ENCODE results near the gene SCAI.
A peak's percentile ranks its signal among the peaks of the same experiment; 100 is the strongest.

SCAI gene

GRCh38 chr9:125150349-125151245, 7.3 kb upstream of the SCAI start:
- Histone ChIP-seq H3K27me3 (ENCODE audit: control insufficient read depth in 1 of 2, insufficient read depth in 2 of 2, low read length in 2 of 2) (no peaks in the 10 kb centered on the region), H3K27ac (ENCODE audit: low read length) (no peak overlapping the region), H3K4me1 (ENCODE audit: control insufficient read depth, insufficient read depth, low read length) (no peaks in the 10 kb centered on the region), H3K4me3 (ENCODE audit: low read length in 2 of 2) (no peak overlapping the region), H3K9ac (ENCODE audit: low read length in 2 of 2) (no peak overlapping the region), H3K36me3 (ENCODE audit: control insufficient read depth in 2 of 2, insufficient read depth in 2 of 2, low read length in 2 of 2) (peaks cover 22 to 30% of the 10 kb centered on the region in 2 donors), H3K9me3 (ENCODE audit: control insufficient read depth in 2 of 2, low read length in 2 of 2) (no peaks in the 10 kb centered on the region)

- Histone ChIP-seq H3K4me3 (ENCODE audit: low read length in 2 of 2) (no peak overlapping the region), H3K9ac (ENCODE audit: low read length in 2 of 2) (no peak overlapping the region), H3K9me3 (ENCODE audit: control insufficient read depth in 2 of 2, low read length in 2 of 2) (no peaks in the 10 kb centered on the region)
Measured at GRCh38 chr9:125147401-125147951, 4.1 kb upstream of the SCAI start.

GRCh38 chr9:125146247-125146646, 2.9 kb upstream of the SCAI start:
- peak overlapping the region in 1 of 2 donors; percentile 44 for H3K9ac ChIP-seq (ENCODE audit: low read length in 2 of 2)
- H3K27ac ChIP-seq (ENCODE audit: low read length), result no peak overlapping the region
- H3K36me3 ChIP-seq (ENCODE audit: control insufficient read depth in 2 of 2, insufficient read depth in 2 of 2, low read length in 2 of 2), result peaks cover 12% of the 10 kb centered on the region in 2 donors
- H3K27me3 ChIP-seq (ENCODE audit: control insufficient read depth in 1 of 2, insufficient read depth in 2 of 2, low read length in 2 of 2), result no peaks in the 10 kb centered on the region
- H3K9me3 ChIP-seq (ENCODE audit: control insufficient read depth in 2 of 2, low read length in 2 of 2), result no peaks in the 10 kb centered on the region
- peaks cover 6% of the 10 kb centered on the region for H3K4me1 ChIP-seq (ENCODE audit: control insufficient read depth, insufficient read depth, low read length)
- H3K4me3 ChIP-seq (ENCODE audit: low read length in 2 of 2), result no peak overlapping the region

More at GRCh38 chr9:125147401-125147951, 4.1 kb upstream of the SCAI start:
- H3K4me1 ChIP-seq (ENCODE audit: control insufficient read depth, insufficient read depth, low read length), result peaks cover 4% of the 10 kb centered on the region
- no peaks in the 10 kb centered on the region for H3K27me3 ChIP-seq (ENCODE audit: control insufficient read depth in 1 of 2, insufficient read depth in 2 of 2, low read length in 2 of 2)
- peaks cover 18 to 21% of the 10 kb centered on the region in 2 donors for H3K36me3 ChIP-seq (ENCODE audit: control insufficient read depth in 2 of 2, insufficient read depth in 2 of 2, low read length in 2 of 2)
- H3K27ac ChIP-seq (ENCODE audit: low read length), result no peak overlapping the region

GRCh38 chr9:125145425-125145824, 2.1 kb upstream of the SCAI start:
- Histone ChIP-seq H3K27ac (ENCODE audit: low read length) (no peak overlapping the region), H3K9me3 (ENCODE audit: control insufficient read depth in 2 of 2, low read length in 2 of 2) (no peaks in the 10 kb centered on the region), H3K27me3 (ENCODE audit: control insufficient read depth in 1 of 2, insufficient read depth in 2 of 2, low read length in 2 of 2) (no peaks in the 10 kb centered on the region), H3K4me1 (ENCODE audit: control insufficient read depth, insufficient read depth, low read length) (peaks cover 6% of the 10 kb centered on the region), H3K36me3 (ENCODE audit: control insufficient read depth in 2 of 2, insufficient read depth in 2 of 2, low read length in 2 of 2) (peaks cover 4% of the 10 kb centered on the region in 2 donors), H3K9ac (ENCODE audit: low read length in 2 of 2) (no peak overlapping the region), H3K4me3 (ENCODE audit: low read length in 2 of 2) (no peak overlapping the region)

GRCh38 chr9:125142560-125143376, 560 bp downstream of the SCAI start:
- no peaks in the 10 kb centered on the region for H3K27me3 ChIP-seq (ENCODE audit: control insufficient read depth in 1 of 2, insufficient read depth in 2 of 2, low read length in 2 of 2)
- H3K36me3 ChIP-seq (ENCODE audit: control insufficient read depth in 2 of 2, insufficient read depth in 2 of 2, low read length in 2 of 2), result no peaks in the 10 kb centered on the region
- H3K4me3 ChIP-seq (ENCODE audit: low read length in 2 of 2), result peak overlapping the region; percentile 74 to 79
- H3K9ac ChIP-seq (ENCODE audit: low read length in 2 of 2), result peak overlapping the region; percentile 65 to 79
- no peak overlapping the region for H3K27ac ChIP-seq (ENCODE audit: low read length)
- peaks cover 6% of the 10 kb centered on the region for H3K4me1 ChIP-seq (ENCODE audit: control insufficient read depth, insufficient read depth, low read length)
- H3K9me3 ChIP-seq (ENCODE audit: control insufficient read depth in 2 of 2, low read length in 2 of 2), result no peaks in the 10 kb centered on the region

GRCh38 chr9:125141751-125142150, 1.6 kb downstream of the SCAI start:
- Histone ChIP-seq H3K27ac (ENCODE audit: low read length) (no peak overlapping the region), H3K9me3 (ENCODE audit: control insufficient read depth in 2 of 2, low read length in 2 of 2) (no peaks in the 10 kb centered on the region), H3K4me1 (ENCODE audit: control insufficient read depth, insufficient read depth, low read length) (peaks cover 6% of the 10 kb centered on the region), H3K27me3 (ENCODE audit: control insufficient read depth in 1 of 2, insufficient read depth in 2 of 2, low read length in 2 of 2) (no peaks in the 10 kb centered on the region), H3K36me3 (ENCODE audit: control insufficient read depth in 2 of 2, insufficient read depth in 2 of 2, low read length in 2 of 2) (no peaks in the 10 kb centered on the region), H3K4me3 (ENCODE audit: low read length in 2 of 2) (no peak overlapping the region), H3K9ac (ENCODE audit: low read length in 2 of 2) (no peak overlapping the region)

- Histone ChIP-seq H3K4me3 (ENCODE audit: low read length in 2 of 2) (no peak overlapping the region), H3K27ac (ENCODE audit: low read length) (no peak overlapping the region), H3K4me1 (ENCODE audit: control insufficient read depth, insufficient read depth, low read length) (peaks cover 6% of the 10 kb centered on the region), H3K9ac (ENCODE audit: low read length in 2 of 2) (no peak overlapping the region), H3K9me3 (ENCODE audit: control insufficient read depth in 2 of 2, low read length in 2 of 2) (no peaks in the 10 kb centered on the region), H3K36me3 (ENCODE audit: control insufficient read depth in 2 of 2, insufficient read depth in 2 of 2, low read length in 2 of 2) (no peaks in the 10 kb centered on the region), H3K27me3 (ENCODE audit: control insufficient read depth in 1 of 2, insufficient read depth in 2 of 2, low read length in 2 of 2) (no peaks in the 10 kb centered on the region)
Measured at GRCh38 chr9:125141251-125141650, 2.1 kb downstream of the SCAI start.

GRCh38 chr9:125140576-125140975, 2.8 kb downstream of the SCAI start:
- Histone ChIP-seq H3K36me3 (ENCODE audit: control insufficient read depth in 2 of 2, insufficient read depth in 2 of 2, low read length in 2 of 2) (no peaks in the 10 kb centered on the region), H3K4me3 (ENCODE audit: low read length in 2 of 2) (no peak overlapping the region), H3K9me3 (ENCODE audit: control insufficient read depth in 2 of 2, low read length in 2 of 2) (no peaks in the 10 kb centered on the region), H3K27ac (ENCODE audit: low read length) (no peak overlapping the region), H3K9ac (ENCODE audit: low read length in 2 of 2) (no peak overlapping the region), H3K27me3 (ENCODE audit: control insufficient read depth in 1 of 2, insufficient read depth in 2 of 2, low read length in 2 of 2) (no peaks in the 10 kb centered on the region), H3K4me1 (ENCODE audit: control insufficient read depth, insufficient read depth, low read length) (peaks cover 6% of the 10 kb centered on the region)

GRCh38 chr9:125137200-125137599, 6.1 kb downstream of the SCAI start:
- no peaks in the 10 kb centered on the region for H3K27me3 ChIP-seq (ENCODE audit: control insufficient read depth in 1 of 2, insufficient read depth in 2 of 2, low read length in 2 of 2)
- H3K9me3 ChIP-seq (ENCODE audit: control insufficient read depth in 2 of 2, low read length in 2 of 2), result no peaks in the 10 kb centered on the region
- no peaks in the 10 kb centered on the region for H3K4me1 ChIP-seq (ENCODE audit: control insufficient read depth, insufficient read depth, low read length)
- H3K27ac ChIP-seq (ENCODE audit: low read length), result no peak overlapping the region
- no peaks in the 10 kb centered on the region for H3K36me3 ChIP-seq (ENCODE audit: control insufficient read depth in 2 of 2, insufficient read depth in 2 of 2, low read length in 2 of 2)
- H3K4me3 ChIP-seq (ENCODE audit: low read length in 2 of 2), result no peak overlapping the region
- no peak overlapping the region for H3K9ac ChIP-seq (ENCODE audit: low read length in 2 of 2)

- H3K36me3 ChIP-seq (ENCODE audit: control insufficient read depth in 2 of 2, insufficient read depth in 2 of 2, low read length in 2 of 2), result no peaks in the 10 kb centered on the region
- no peaks in the 10 kb centered on the region for H3K27me3 ChIP-seq (ENCODE audit: control insufficient read depth in 1 of 2, insufficient read depth in 2 of 2, low read length in 2 of 2)
- H3K4me1 ChIP-seq (ENCODE audit: control insufficient read depth, insufficient read depth, low read length), result no peaks in the 10 kb centered on the region
- H3K9me3 ChIP-seq (ENCODE audit: control insufficient read depth in 2 of 2, low read length in 2 of 2), result no peaks in the 10 kb centered on the region
- no peak overlapping the region for H3K4me3 ChIP-seq (ENCODE audit: low read length in 2 of 2)
- no peak overlapping the region for H3K9ac ChIP-seq (ENCODE audit: low read length in 2 of 2)
- H3K27ac ChIP-seq (ENCODE audit: low read length), result no peak overlapping the region
Measured at GRCh38 chr9:125134976-125135375, 8.4 kb downstream of the SCAI start.

Measured in stomach smooth muscle (tissue), 2 donors.